Breast epithelium (tissue), 4 donors: ENCODE measurements around the gene H1-8. TPM values are rescaled to one million over a fixed set of nuclear protein-coding genes. Genes with fewer than 3 reads are reported as not detected.
"Not testable (repeated sequence)": the region's sequence is repeated elsewhere in the genome, so short reads cannot be mapped to it uniquely, and the experiment has no call there.

Experiments
- DNase-seq, 2 donors: peaks; one replicate each; pipeline ENCODE4 v3.0.0-alpha.2; 2019; ENCODE audit warnings: low spot score in 2 of 2
- H3K27ac ChIP-seq, 2 donors: fragments of 200-600 bp; sonication (generic) in 1 of 2; one replicate each; pipeline ENCODE4 v1.5.1; 2016 to 2019; ENCODE audit warnings: mild to moderate bottlenecking in 1 of 2
- H3K27me3 ChIP-seq, 2 donors: fragments of 200-600 bp; sonication (generic) in 1 of 2; one replicate each; pipeline versions ENCODE4 v1.5.1 to v1.6.0; 2017 to 2019; ENCODE audit warnings: control low read depth in 1 of 2, mild to moderate bottlenecking in 1 of 2
- H3K36me3 ChIP-seq: fragments of 200-600 bp; one replicate; pipeline ENCODE4 v1.5.1; 2019
- H3K4me1 ChIP-seq, 2 donors: fragments of 200-600 bp; sonication (generic); one replicate each; pipeline ENCODE4 v1.5.1; 2016 to 2019; ENCODE audit warnings: control low read depth in 1 of 2
- H3K4me3 ChIP-seq, 3 donors: fragments of 200-600 bp; sonication (generic); 1 replicate in 2 of 3; 2 replicates in 1 of 3; pipeline ENCODE4 v1.5.1; 2016 to 2019; ENCODE audit warnings: mild to moderate bottlenecking in 3 of 3, moderate library complexity in 2 of 3
- H3K9me3 ChIP-seq, 2 donors: fragments of 200-600 bp; sonication (generic) in 1 of 2; one replicate each; pipeline ENCODE4 v1.5.1; 2016 to 2019; ENCODE audit warnings: control low read depth in 1 of 2
- CTCF ChIP-seq, 3 donors: fragments of 450-650 bp; IDR thresholded peaks; one replicate each; pipeline ENCODE4 v1.5.1; 2016 to 2017; ENCODE audit warnings: antibody characterized with exemption in 3 of 3, mild to moderate bottlenecking in 3 of 3, moderate library complexity in 3 of 3
- POLR2A ChIP-seq: fragments of 450-650 bp; IDR thresholded peaks from one replicate; pipeline ENCODE4 v1.6.1; 2016; ENCODE audit warnings: antibody characterized with exemption, mild to moderate bottlenecking, moderate library complexity
- POLR2AphosphoS5 ChIP-seq, 3 donors: sonication (generic); formaldehyde crosslinking; IDR thresholded peaks; one replicate each; pipeline ENCODE4 v1.6.1; 2017; ENCODE audit warnings: antibody characterized with exemption in 3 of 3
- intact Hi-C: fragments of 100-400 bp; cut with DNase I; formaldehyde crosslinking; loops from one replicate; pipeline ENCODE4 v1.15.1; 2023; ENCODE audit warnings: low total_unique reads
- total RNA-seq, 3 donors: library from RNA; depleted of rRNA; stranded (reverse); fragments of >200 nt; gene quantifications; one replicate each; pipeline ENCODE4 v1.1.0, GENCODE V29; 2016

Gene H1-8
- total RNA-seq, 3 donors from 2014 or later, result not detected

- Histone ChIP-seq H3K4me3 (no peak overlapping the region), H3K27me3 (no peaks in the 10 kb centered on the region), H3K4me1 (no peaks in the 10 kb centered on the region), H3K9me3 (no peaks in the 10 kb centered on the region), H3K36me3 (no peaks in the 10 kb centered on the region), H3K27ac (no peak overlapping the region)
- intact Hi-C loops, result no loop called here
- no peak for DNase-seq
- no peak for TF ChIP-seq CTCF (IDR thresholded peaks at IDR 0.05)
These were observed 1.0 kb downstream of the H1-8 start for GRCh38 chr3:129543999-129544398.

- H3K4me1 ChIP-seq, H3K9me3 ChIP-seq, DNase-seq, H3K36me3 ChIP-seq, H3K4me3 ChIP-seq, intact Hi-C loops, H3K27ac ChIP-seq, H3K27me3 ChIP-seq: not testable (repeated sequence)
These were observed 3.0 kb downstream of the H1-8 start for GRCh38 chr3:129545951-129546350.

GRCh38 chr3:129547241-129547640 lies 4.3 kb downstream of the H1-8 start:
- Histone ChIP-seq H3K36me3 (no peaks in the 10 kb centered on the region), H3K9me3 (no peaks in the 10 kb centered on the region), H3K4me3 (no peak overlapping the region), H3K4me1 (no peaks in the 10 kb centered on the region), H3K27ac (no peak overlapping the region), H3K27me3 (no peaks in the 10 kb centered on the region)
- intact Hi-C loops, result no loop called here
- DNase-seq, result no peak
- TF ChIP-seq POLR2A (no peak), POLR2AphosphoS5 (IDR thresholded peaks at IDR 0.05) (no peak), CTCF (IDR thresholded peaks at IDR 0.05) (no peak)

- H3K27me3 ChIP-seq, result no peaks in the 10 kb centered on the region
- intact Hi-C loops, result no loop called here
- no peaks in the 10 kb centered on the region for H3K36me3 ChIP-seq
- no peak for TF ChIP-seq POLR2AphosphoS5 (IDR thresholded peaks at IDR 0.05)
- no peak for TF ChIP-seq POLR2A
- no peak for TF ChIP-seq CTCF (IDR thresholded peaks at IDR 0.05)
- no peak overlapping the region for H3K4me3 ChIP-seq
- no peak for DNase-seq
- no peaks in the 10 kb centered on the region for H3K4me1 ChIP-seq
- H3K9me3 ChIP-seq, result no peaks in the 10 kb centered on the region
- H3K27ac ChIP-seq, result no peak overlapping the region
These were observed 5.4 kb downstream of the H1-8 start for GRCh38 chr3:129548104-129548965.

- TF ChIP-seq POLR2AphosphoS5 (IDR thresholded peaks at IDR 0.05) (no peak), CTCF (IDR thresholded peaks at IDR 0.05) (no peak), POLR2A (no peak)
- no peaks in the 10 kb centered on the region for H3K9me3 ChIP-seq
- intact Hi-C loops, result no loop called here
- no peaks in the 10 kb centered on the region for H3K36me3 ChIP-seq
- no peaks in the 10 kb centered on the region for H3K27me3 ChIP-seq
- H3K4me3 ChIP-seq, result no peak overlapping the region
- no peak for DNase-seq
- H3K27ac ChIP-seq, result no peak overlapping the region
- no peaks in the 10 kb centered on the region for H3K4me1 ChIP-seq
These were observed 6.2 kb downstream of the H1-8 start for GRCh38 chr3:129549006-129549800.
